Esophagus muscularis mucosa (tissue), 4 donors: Measurements from ENCODE around the gene LDLRAD2. TPM values are rescaled to one million over a fixed set of nuclear protein-coding genes. Genes with fewer than 3 reads are reported as not detected.
"Not testable (repeated sequence)": the region's sequence is repeated elsewhere in the genome, so short reads cannot be mapped to it uniquely, and the experiment has no call there.

ENCODE experiments used
- DNase-seq: peaks from one replicate; pipeline ENCODE4 v3.0.0-alpha.2; 2017; ENCODE audit errors: extremely low spot score
- H3K27ac ChIP-seq, 4 donors: fragments of 200-600 bp; sonication (generic); replicated peaks in 1 of 4; 1 replicate in 3 of 4; 2 replicates in 1 of 4; pipeline ENCODE4 v1.5.1; 2016 to 2019; ENCODE audit warnings: mild to moderate bottlenecking in 1 of 4
- H3K27me3 ChIP-seq, 4 donors: fragments of 200-600 bp; sonication (generic); one replicate each; pipeline versions ENCODE4 v1.5.1 to v1.6.0; 2016 to 2019
- H3K36me3 ChIP-seq, 4 donors: fragments of 200-600 bp; sonication (generic); one replicate each; pipeline ENCODE4 v1.5.1; 2016 to 2019
- H3K4me1 ChIP-seq, 4 donors: fragments of 200-600 bp; sonication (generic); one replicate each; pipeline ENCODE4 v1.5.1; 2016 to 2019
- H3K4me3 ChIP-seq, 4 donors: fragments of 200-600 bp; sonication (generic); 1 replicate in 2 of 4; 2 replicates in 2 of 4; pipeline ENCODE4 v1.5.1; 2016 to 2019; ENCODE audit warnings: mild to moderate bottlenecking in 4 of 4, moderate library complexity in 1 of 4
- H3K9me3 ChIP-seq, 4 donors: fragments of 200-600 bp; sonication (generic); 1 replicate in 3 of 4; 2 replicates in 1 of 4; pipeline ENCODE4 v1.5.1; 2016 to 2019
- EP300 ChIP-seq: sonication (generic); formaldehyde crosslinking; IDR thresholded peaks from one replicate; pipeline ENCODE4 v1.6.1; 2017; ENCODE audit warnings: antibody characterized with exemption
- POLR2A ChIP-seq: fragments of 450-650 bp; IDR thresholded peaks from one replicate; pipeline ENCODE4 v1.6.1; 2017; ENCODE audit warnings: antibody characterized with exemption, moderate library complexity, mild to moderate bottlenecking, low read depth
- POLR2AphosphoS5 ChIP-seq, 2 donors: sonication (generic); formaldehyde crosslinking; IDR thresholded peaks; one replicate each; pipeline ENCODE4 v1.6.1; 2017; ENCODE audit warnings: antibody characterized with exemption in 2 of 2
- WGBS: methylation state at CpG from one replicate; pipeline ENCODE4 v1.1.5; 2018; 5-methylcytosine and 5-hydroxymethylcytosine counted together
- intact Hi-C: fragments of 100-400 bp; cut with DNase I; formaldehyde crosslinking; loops from one replicate; pipeline ENCODE4 v1.15.1; 2023
- total RNA-seq, 4 donors: library from RNA; depleted of rRNA; stranded (reverse); fragments of >200 nt; gene quantifications; one replicate each; pipeline versions ENCODE4 v1.1.0 to v1.2.1, GENCODE V29; 2016
- TF ChIP-seq, protein P1 (sequence below), 3 experiments: fragments of 200-600 bp in 2 of 3; fragments of 450-650 bp in 1 of 3; sonication (generic) in 2 of 3; IDR thresholded peaks; one replicate each; pipeline ENCODE4 v1.5.1; 2017 to 2019; ENCODE audit warnings: antibody characterized with exemption in 3 of 3, mild to moderate bottlenecking in 2 of 3, moderate library complexity in 1 of 3

LDLRAD2 gene
- total RNA-seq, 4 donors from 2014 or later: not detected

DNA sequence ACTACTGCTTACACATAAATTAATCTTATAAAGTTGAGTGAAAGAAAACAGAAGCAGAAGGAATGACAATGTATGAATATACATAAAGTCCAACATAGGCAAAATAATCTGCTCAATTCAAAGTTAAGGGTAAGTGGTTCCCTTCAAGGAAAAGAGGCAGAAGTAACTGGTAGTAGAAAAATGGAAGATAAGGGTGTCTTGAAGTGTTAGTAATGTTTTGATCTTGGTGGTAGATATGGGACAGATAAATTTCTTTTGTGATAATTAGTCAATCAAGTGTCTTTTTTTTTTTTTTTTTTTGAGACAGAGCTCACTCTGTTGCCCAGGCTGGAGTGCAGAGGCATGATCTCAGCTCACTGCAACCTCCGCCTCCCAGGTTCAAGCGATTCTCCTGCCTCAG lies 41.9 kb upstream of the LDLRAD2 start:
- no peak for TF ChIP-seq POLR2AphosphoS5 (IDR thresholded peaks at IDR 0.05)
- TF ChIP-seq EP300: no peak
- no peak for TF ChIP-seq POLR2A
- TF ChIP-seq, protein P1, sequence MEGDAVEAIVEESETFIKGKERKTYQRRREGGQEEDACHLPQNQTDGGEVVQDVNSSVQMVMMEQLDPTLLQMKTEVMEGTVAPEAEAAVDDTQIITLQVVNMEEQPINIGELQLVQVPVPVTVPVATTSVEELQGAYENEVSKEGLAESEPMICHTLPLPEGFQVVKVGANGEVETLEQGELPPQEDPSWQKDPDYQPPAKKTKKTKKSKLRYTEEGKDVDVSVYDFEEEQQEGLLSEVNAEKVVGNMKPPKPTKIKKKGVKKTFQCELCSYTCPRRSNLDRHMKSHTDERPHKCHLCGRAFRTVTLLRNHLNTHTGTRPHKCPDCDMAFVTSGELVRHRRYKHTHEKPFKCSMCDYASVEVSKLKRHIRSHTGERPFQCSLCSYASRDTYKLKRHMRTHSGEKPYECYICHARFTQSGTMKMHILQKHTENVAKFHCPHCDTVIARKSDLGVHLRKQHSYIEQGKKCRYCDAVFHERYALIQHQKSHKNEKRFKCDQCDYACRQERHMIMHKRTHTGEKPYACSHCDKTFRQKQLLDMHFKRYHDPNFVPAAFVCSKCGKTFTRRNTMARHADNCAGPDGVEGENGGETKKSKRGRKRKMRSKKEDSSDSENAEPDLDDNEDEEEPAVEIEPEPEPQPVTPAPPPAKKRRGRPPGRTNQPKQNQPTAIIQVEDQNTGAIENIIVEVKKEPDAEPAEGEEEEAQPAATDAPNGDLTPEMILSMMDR (IDR thresholded peaks at IDR 0.05): no peak
- Histone ChIP-seq H3K36me3 (no peaks in the 10 kb centered on the region), H3K27me3 (no peaks in the 10 kb centered on the region), H3K9me3 (no peaks in the 10 kb centered on the region), H3K4me1 (peaks cover 25 to 55% (median 34%) of the 10 kb centered on the region in 4 donors), H3K4me3 (no peak overlapping the region), H3K27ac (no peak overlapping the region)
- DNase-seq: no peak
- 87% methylated on average over 2 of the region's 2 CpGs for WGBS
- intact Hi-C loops: no loop called here

DNA sequence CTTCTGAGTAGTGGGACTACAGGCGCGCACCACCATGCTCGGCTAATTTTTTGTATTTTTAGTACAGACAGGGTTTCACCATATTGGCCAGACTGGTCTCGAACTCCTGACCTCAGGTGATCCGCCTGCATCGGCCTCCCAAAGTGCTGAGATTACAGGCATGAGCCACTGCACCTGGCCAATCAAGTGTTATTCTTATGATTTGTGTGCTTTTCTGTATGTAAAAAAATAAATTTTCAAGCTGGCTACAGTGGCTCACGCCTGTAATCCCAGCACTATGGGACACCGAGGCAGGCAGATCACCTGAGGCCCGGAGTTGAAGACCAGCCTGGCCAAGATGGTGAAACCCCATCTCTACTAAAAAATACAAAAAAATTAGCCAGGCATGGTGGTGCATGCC lies 41.5 kb upstream of the LDLRAD2 start:
- H3K36me3 ChIP-seq, H3K27ac ChIP-seq, intact Hi-C loops, H3K27me3 ChIP-seq, H3K4me3 ChIP-seq, DNase-seq, H3K9me3 ChIP-seq: not testable (repeated sequence)
- WGBS: 94% methylated on average over 9 of the region's 9 CpGs
- H3K4me1 ChIP-seq: peaks cover 22 to 55% (median 34%) of the 10 kb centered on the region in 4 donors

- WGBS: 86% methylated on average over 10 of the region's 10 CpGs
- intact Hi-C loops, H3K27ac ChIP-seq, H3K9me3 ChIP-seq, H3K4me3 ChIP-seq, DNase-seq, H3K36me3 ChIP-seq, H3K27me3 ChIP-seq: not testable (repeated sequence)
- H3K4me1 ChIP-seq: peaks cover 17 to 51% (median 36%) of the 10 kb centered on the region in 4 donors
These were observed 40.4 kb upstream of the LDLRAD2 start for GRCh38 chr1:21771672-21772071.

DNA sequence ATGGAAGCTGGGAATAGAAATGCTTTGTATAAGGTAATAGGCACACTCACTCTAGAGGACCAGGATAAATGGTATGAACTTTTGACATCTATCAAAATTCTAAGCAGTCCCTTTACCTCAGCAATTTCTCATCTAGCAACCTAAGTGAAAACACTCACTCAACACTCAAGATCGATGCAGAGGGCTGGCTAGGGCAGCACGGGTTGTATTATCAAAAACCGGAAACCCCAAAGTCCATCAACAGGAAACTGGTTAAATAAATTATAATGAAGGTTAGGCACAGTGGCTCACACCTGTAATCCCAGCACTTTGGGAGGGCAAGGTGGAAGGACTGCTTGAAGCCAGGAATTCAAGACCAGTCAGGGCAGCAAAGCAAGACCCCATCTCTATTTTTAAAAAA lies 38.5 kb upstream of the LDLRAD2 start:
- H3K9me3 ChIP-seq: no peaks in the 10 kb centered on the region
- H3K4me1 ChIP-seq: peaks cover 8 to 36% (median 26%) of the 10 kb centered on the region in 4 donors
- TF ChIP-seq EP300: no peak
- TF ChIP-seq, protein P1 (IDR thresholded peaks at IDR 0.05): no peak
- TF ChIP-seq POLR2A: no peak
- no peak for TF ChIP-seq POLR2AphosphoS5 (IDR thresholded peaks at IDR 0.05)
- intact Hi-C loops: no loop called here
- no peak overlapping the region for H3K4me3 ChIP-seq
- H3K27me3 ChIP-seq: no peaks in the 10 kb centered on the region
- DNase-seq: no peak
- WGBS: 51% methylated on average over 3 of the region's 3 CpGs
- H3K36me3 ChIP-seq: no peaks in the 10 kb centered on the region
- H3K27ac ChIP-seq: no peak overlapping the region

DNA sequence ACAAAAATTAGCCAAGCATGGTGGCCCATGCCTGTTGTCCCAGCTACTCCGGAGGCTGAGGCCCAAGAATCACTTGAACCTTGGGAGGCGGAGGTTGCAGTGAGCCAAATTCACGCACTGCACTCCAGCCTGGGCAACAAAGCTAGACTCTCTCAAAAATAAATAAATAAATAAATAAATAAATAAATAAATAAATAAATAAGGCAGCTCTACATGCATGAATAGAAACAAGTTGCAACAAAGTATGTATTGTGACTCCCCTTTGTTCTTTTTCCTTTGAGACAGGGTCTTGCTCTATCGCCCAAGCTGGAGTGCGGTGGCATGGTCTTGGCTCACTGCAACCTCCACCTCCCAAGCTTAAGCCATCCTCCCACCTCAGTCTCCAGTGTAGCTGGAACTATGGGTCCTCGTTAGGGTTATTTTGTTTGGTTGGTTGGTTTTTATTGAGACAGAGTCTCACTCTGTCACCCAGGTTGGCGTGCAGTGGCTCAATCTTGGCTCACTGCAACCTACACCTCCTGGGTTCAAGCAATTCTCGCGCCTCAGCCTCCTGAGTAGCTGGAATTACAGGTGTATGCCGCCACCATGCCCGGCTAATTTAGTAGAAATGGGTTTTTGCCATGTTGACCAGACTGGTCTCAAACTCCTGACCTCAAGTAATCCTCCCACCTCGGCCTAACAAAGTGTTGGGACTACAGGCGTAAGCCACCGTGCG lies 37.1 kb upstream of the LDLRAD2 start:
- intact Hi-C loops: no loop called here
- Histone ChIP-seq H3K27me3 (no peaks in the 10 kb centered on the region), H3K9me3 (no peaks in the 10 kb centered on the region), H3K4me1 (peaks cover 8 to 39% (median 33%) of the 10 kb centered on the region in 4 donors), H3K36me3 (no peaks in the 10 kb centered on the region), H3K4me3 (no peak overlapping the region), H3K27ac (peak overlapping the region in 2 of 4 donors; percentile 18 to 52)
- DNase-seq: no peak
- TF ChIP-seq, protein P1 (IDR thresholded peaks at IDR 0.05): no peak
- TF ChIP-seq EP300 (no peak), POLR2AphosphoS5 (IDR thresholded peaks at IDR 0.05) (no peak), POLR2A (no peak)
- WGBS: 90% methylated on average over 15 of the region's 15 CpGs

GRCh38 chr1:21775550-21775914 lies 36.5 kb upstream of the LDLRAD2 start:
- 57% methylated on average over 2 of the region's 2 CpGs for WGBS
- peak overlapping the region in 2 of 4 donors; percentile 18 to 52 for H3K27ac ChIP-seq
- peaks cover 13 to 44% (median 39%) of the 10 kb centered on the region in 4 donors for H3K4me1 ChIP-seq
- no peaks in the 10 kb centered on the region for H3K27me3 ChIP-seq
- intact Hi-C loops: no loop called here
- H3K9me3 ChIP-seq: no peaks in the 10 kb centered on the region
- H3K4me3 ChIP-seq: no peak overlapping the region
- DNase-seq: no peak
- TF ChIP-seq EP300: no peak
- TF ChIP-seq POLR2A: no peak
- TF ChIP-seq, protein P1 (IDR thresholded peaks at IDR 0.05): no peak
- no peak for TF ChIP-seq POLR2AphosphoS5 (IDR thresholded peaks at IDR 0.05)
- no peaks in the 10 kb centered on the region for H3K36me3 ChIP-seq
